KMS-11 (cell line): ENCODE data around the gene PGM2L1.

Experiments
- H2AFZ ChIP-seq: fragments of 200-600 bp; sonication (generic); 2 replicates; pipeline ENCODE4 v1.6.1; 2016; ENCODE audit warnings: antibody characterized with exemption, mixed run types, low read depth
- H3K27ac ChIP-seq: fragments of 200-600 bp; sonication (generic); 2 replicates; pipeline ENCODE4 v1.6.1; 2016; ENCODE audit warnings: mild to moderate bottlenecking, mixed run types
- H3K27me3 ChIP-seq: fragments of 200-600 bp; sonication (generic); 2 replicates; pipeline ENCODE4 v1.6.1; 2017; ENCODE audit warnings: mild to moderate bottlenecking, low read depth, mixed run types, moderate library complexity; ENCODE audit not compliant: insufficient read depth
- H3K36me3 ChIP-seq: fragments of 200-600 bp; sonication (generic); 2 replicates; pipeline ENCODE4 v1.6.1; 2017; ENCODE audit warnings: mild to moderate bottlenecking, mixed run types; ENCODE audit not compliant: insufficient read depth
- H3K4me1 ChIP-seq: fragments of 200-600 bp; sonication (generic); 2 replicates; pipeline ENCODE4 v1.6.1; 2016; ENCODE audit warnings: mild to moderate bottlenecking, low read depth, mixed run types; ENCODE audit not compliant: poor library complexity, severe bottlenecking
- H3K4me2 ChIP-seq: fragments of 200-600 bp; sonication (generic); 2 replicates; pipeline ENCODE4 v1.7.0; 2016; ENCODE audit warnings: mild to moderate bottlenecking, mixed run types
- H3K4me3 ChIP-seq: fragments of 200-600 bp; sonication (generic); IDR thresholded peaks from 2 replicates; pipeline ENCODE4 v1.6.1; 2017; ENCODE audit warnings: low read depth, low read length, mixed read lengths; ENCODE audit not compliant: insufficient read depth
- H3K79me2 ChIP-seq: fragments of 200-600 bp; sonication (generic); 2 replicates; pipeline ENCODE4 v1.6.1; 2016; ENCODE audit warnings: low read depth, mixed run types; ENCODE audit not compliant: insufficient read depth
- H3K9ac ChIP-seq: fragments of 200-600 bp; sonication (generic); 2 replicates; pipeline ENCODE4 v1.6.1; 2016; ENCODE audit warnings: mild to moderate bottlenecking, mixed run types
- H4K20me1 ChIP-seq: fragments of 200-600 bp; sonication (generic); 2 replicates; pipeline ENCODE4 v1.6.1; 2016; ENCODE audit warnings: mild to moderate bottlenecking, mixed run types; ENCODE audit not compliant: insufficient read depth
- CTCF ChIP-seq: fragments of 200-600 bp; sonication (generic); conservative IDR thresholded peaks from 2 replicates; pipeline ENCODE4 v1.6.1; 2017; ENCODE audit warnings: low read depth, mild to moderate bottlenecking, antibody characterized with exemption, low read length, moderate library complexity, mixed read lengths

PGM2L1 gene

GRCh38 chr11:74307434-74307833 is 90.8 kb downstream of the PGM2L1 start:
- no peak overlapping the region for H3K9ac ChIP-seq
- H3K27me3 ChIP-seq = no peaks in the 10 kb centered on the region
- H3K4me1 ChIP-seq = no peaks in the 10 kb centered on the region
- H3K4me3 ChIP-seq = no peak overlapping the region
- H4K20me1 ChIP-seq = no peaks in the 10 kb centered on the region
- no peaks in the 10 kb centered on the region for H3K79me2 ChIP-seq
- H3K27ac ChIP-seq = no peak overlapping the region
- H3K4me2 ChIP-seq = no peak overlapping the region
- TF ChIP-seq CTCF = no peak
- H2AFZ ChIP-seq = no peak overlapping the region
- no peaks in the 10 kb centered on the region for H3K36me3 ChIP-seq

GRCh38 chr11:74306435-74307175 is 91.6 kb downstream of the PGM2L1 start:
- Histone ChIP-seq H3K4me3 (no peak overlapping the region), H3K36me3 (no peaks in the 10 kb centered on the region), H3K27ac (no peak overlapping the region), H3K9ac (no peak overlapping the region), H2AFZ (no peak overlapping the region), H4K20me1 (no peaks in the 10 kb centered on the region), H3K79me2 (no peaks in the 10 kb centered on the region), H3K27me3 (no peaks in the 10 kb centered on the region), H3K4me1 (no peaks in the 10 kb centered on the region), H3K4me2 (no peak overlapping the region)
- no peak for TF ChIP-seq CTCF

- TF ChIP-seq CTCF = no peak
These were observed 99.2 kb downstream of the PGM2L1 start for GRCh38 chr11:74299015-74299414.

GRCh38 chr11:74297484-74297883 is 100.7 kb downstream of the PGM2L1 start:
- no peaks in the 10 kb centered on the region for H3K79me2 ChIP-seq
- no peaks in the 10 kb centered on the region for H3K27me3 ChIP-seq
- H3K9ac ChIP-seq = no peak overlapping the region
- no peak overlapping the region for H2AFZ ChIP-seq
- H3K4me1 ChIP-seq = no peaks in the 10 kb centered on the region
- no peaks in the 10 kb centered on the region for H4K20me1 ChIP-seq
- H3K36me3 ChIP-seq = no peaks in the 10 kb centered on the region
- H3K4me3 ChIP-seq = no peak overlapping the region
- no peak for TF ChIP-seq CTCF
- H3K4me2 ChIP-seq = no peak overlapping the region
- no peak overlapping the region for H3K27ac ChIP-seq

More at GRCh38 chr11:74299015-74299414, 99.2 kb downstream of the PGM2L1 start:
- Histone ChIP-seq H2AFZ (no peak overlapping the region), H3K79me2 (no peaks in the 10 kb centered on the region), H3K4me1 (no peaks in the 10 kb centered on the region), H3K9ac (no peak overlapping the region), H4K20me1 (no peaks in the 10 kb centered on the region), H3K36me3 (no peaks in the 10 kb centered on the region), H3K4me3 (no peak overlapping the region), H3K4me2 (no peak overlapping the region), H3K27me3 (no peaks in the 10 kb centered on the region), H3K27ac (no peak overlapping the region)
